ENCODE measurements around the gene GKN2.

The GKN2 gene

GRCh38 chr2:68920481-68921170 lies 32.1 kb downstream of the GKN2 start:
- TF ChIP-seq CTCF (conservative IDR thresholded peaks at IDR 0.05), result no peak
- no peak overlapping the region for H3K27ac ChIP-seq

GRCh38 chr2:68918497-68918896 lies 34.2 kb downstream of the GKN2 start:
- H3K27ac ChIP-seq, result no peak overlapping the region
- TF ChIP-seq CTCF (conservative IDR thresholded peaks at IDR 0.05), result no peak

GRCh38 chr2:68917034-68917718 lies 35.5 kb downstream of the GKN2 start:
- H3K27ac ChIP-seq, result no peak overlapping the region
- TF ChIP-seq CTCF (conservative IDR thresholded peaks at IDR 0.05), result no peak

GRCh38 chr2:68916226-68916625 lies 36.5 kb downstream of the GKN2 start:
- no peak for TF ChIP-seq CTCF (conservative IDR thresholded peaks at IDR 0.05)
- H3K27ac ChIP-seq, result no peak overlapping the region

- H3K27ac ChIP-seq, result no peak overlapping the region
- TF ChIP-seq CTCF (conservative IDR thresholded peaks at IDR 0.05), result no peak
Observed at GRCh38 chr2:68915393-68915792, 37.3 kb downstream of the GKN2 start.

- no peak overlapping the region for H3K27ac ChIP-seq
- TF ChIP-seq CTCF (conservative IDR thresholded peaks at IDR 0.05), result no peak
Observed at GRCh38 chr2:68913359-68913758, 39.3 kb downstream of the GKN2 start.

- H3K27ac ChIP-seq, result no peak overlapping the region
- no peak for TF ChIP-seq CTCF (conservative IDR thresholded peaks at IDR 0.05)
Observed at GRCh38 chr2:68912732-68913131, 40.0 kb downstream of the GKN2 start.
